Lower lobe of right lung (tissue), 2 donors: Measurements from ENCODE around the gene MEP1A. TPM values are rescaled to one million over a fixed set of nuclear protein-coding genes. Genes with fewer than 3 reads are reported as not detected.
"Not testable (repeated sequence)": the region's sequence is repeated elsewhere in the genome, so short reads cannot be mapped to it uniquely, and the experiment has no call there.

Experiments used
- ATAC-seq, 2 donors: fragments of 200-7000 bp; cut with Tn5 transposase; one replicate each; pipeline ENCODE4 v1.9.1; 2020 to 2022; ENCODE audit warnings: mild to moderate bottlenecking in 2 of 2, moderate library complexity in 2 of 2
- DNase-seq: peaks from one replicate; pipeline ENCODE4 v3.0.0-alpha.2; 2020
- H3K27ac ChIP-seq: fragments of 200-600 bp; one replicate; pipeline ENCODE4 v1.8.0; 2022
- H3K27me3 ChIP-seq: fragments of 200-600 bp; one replicate; pipeline ENCODE4 v1.8.0; 2022; ENCODE audit warnings: low read depth
- H3K36me3 ChIP-seq: fragments of 200-600 bp; one replicate; pipeline ENCODE4 v1.8.0; 2022; ENCODE audit warnings: mild to moderate bottlenecking
- H3K4me1 ChIP-seq: fragments of 200-600 bp; one replicate; pipeline ENCODE4 v1.8.0; 2022
- H3K4me3 ChIP-seq: fragments of 200-600 bp; one replicate; pipeline ENCODE4 v1.8.0; 2022; ENCODE audit warnings: mild to moderate bottlenecking
- H3K9me3 ChIP-seq: fragments of 200-600 bp; one replicate; pipeline ENCODE4 v1.8.0; 2022
- intact Hi-C: fragments of 100-400 bp; cut with DNase I; formaldehyde crosslinking; loops from one replicate; pipeline ENCODE4 v1.11.0; 2022
- long read RNA-seq: library from polyadenylated mRNA; unstranded; transcript quantifications from one replicate; pipeline ENCODE4 v2.0.0, GENCODE V29; 2021
- total RNA-seq: library from RNA; stranded (reverse); fragmentation: NEBNext Ultra II Directional; extraction: Animal tissue kit (Norgen Biotek cat#: 25700); gene quantifications from one replicate; pipeline ENCODE4 v1.2.1, GENCODE V29; 2021
- TF ChIP-seq, protein P1 (sequence below): fragments of 200-600 bp; IDR thresholded peaks from one replicate; pipeline ENCODE4 v1.8.0; 2022; ENCODE audit warnings: antibody characterized with exemption, mild to moderate bottlenecking
- donor health status: DM: no; HTN: yes; CAD: no; lungs with severe emphysema.

The MEP1A gene
- total RNA-seq = 0.41 TPM
- long read RNA-seq = 0 reads

DNA sequence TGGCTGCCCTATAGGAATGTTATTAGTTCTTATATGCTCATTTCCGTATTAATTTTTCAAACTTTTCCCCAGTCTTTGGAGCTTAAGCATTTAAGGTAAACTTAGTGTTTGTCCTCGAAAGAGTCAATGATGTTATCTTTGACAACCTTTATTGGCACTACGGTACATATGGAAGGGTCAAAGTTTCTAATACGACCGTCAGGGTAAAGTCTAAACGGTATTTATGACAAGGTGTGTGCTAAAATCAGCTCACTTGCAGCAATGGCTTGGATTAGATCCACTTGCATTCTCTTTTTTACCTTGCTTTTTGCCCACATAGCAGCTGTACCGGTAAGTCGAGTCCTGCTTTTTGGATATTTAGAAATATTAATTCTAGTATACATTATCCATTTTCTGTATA, at the start of gene MEP1A:
TSS of gene MEP1A (plus strand) at position 252 of the 400 bp plus-strand sequence. CDS start at position 262, 10 bp downstream.
- Histone ChIP-seq H3K4me3 (no peak within 1 kb of the TSS), H3K27ac (no peak within 1 kb of the TSS), H3K36me3 (no peaks in the 10 kb centered on the region), H3K9me3 (no peaks in the 10 kb centered on the region), H3K27me3 (no peaks in the 10 kb centered on the region), H3K4me1 (no peaks in the 10 kb centered on the region)
- intact Hi-C loops = no loop called here
- ATAC-seq = no peak
- DNase-seq = no peak
- TF ChIP-seq, protein P1, sequence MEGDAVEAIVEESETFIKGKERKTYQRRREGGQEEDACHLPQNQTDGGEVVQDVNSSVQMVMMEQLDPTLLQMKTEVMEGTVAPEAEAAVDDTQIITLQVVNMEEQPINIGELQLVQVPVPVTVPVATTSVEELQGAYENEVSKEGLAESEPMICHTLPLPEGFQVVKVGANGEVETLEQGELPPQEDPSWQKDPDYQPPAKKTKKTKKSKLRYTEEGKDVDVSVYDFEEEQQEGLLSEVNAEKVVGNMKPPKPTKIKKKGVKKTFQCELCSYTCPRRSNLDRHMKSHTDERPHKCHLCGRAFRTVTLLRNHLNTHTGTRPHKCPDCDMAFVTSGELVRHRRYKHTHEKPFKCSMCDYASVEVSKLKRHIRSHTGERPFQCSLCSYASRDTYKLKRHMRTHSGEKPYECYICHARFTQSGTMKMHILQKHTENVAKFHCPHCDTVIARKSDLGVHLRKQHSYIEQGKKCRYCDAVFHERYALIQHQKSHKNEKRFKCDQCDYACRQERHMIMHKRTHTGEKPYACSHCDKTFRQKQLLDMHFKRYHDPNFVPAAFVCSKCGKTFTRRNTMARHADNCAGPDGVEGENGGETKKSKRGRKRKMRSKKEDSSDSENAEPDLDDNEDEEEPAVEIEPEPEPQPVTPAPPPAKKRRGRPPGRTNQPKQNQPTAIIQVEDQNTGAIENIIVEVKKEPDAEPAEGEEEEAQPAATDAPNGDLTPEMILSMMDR = no peak

GRCh38 chr6:46743425-46744158, 49.6 kb upstream of the MEP1A start:
- TF ChIP-seq, protein P1 = no peak
- no peaks in the 10 kb centered on the region for H3K36me3 ChIP-seq
- H3K27ac ChIP-seq = no peak overlapping the region
- H3K9me3 ChIP-seq = no peaks in the 10 kb centered on the region
- H3K4me3 ChIP-seq = no peak overlapping the region
- intact Hi-C loops = no loop called here
- DNase-seq (no peak), ATAC-seq (no peak)
- H3K4me1 ChIP-seq = no peaks in the 10 kb centered on the region
- H3K27me3 ChIP-seq = no peaks in the 10 kb centered on the region

- H3K27ac ChIP-seq, DNase-seq, H3K9me3 ChIP-seq, H3K4me1 ChIP-seq, H3K4me3 ChIP-seq, ATAC-seq, intact Hi-C loops, H3K36me3 ChIP-seq, H3K27me3 ChIP-seq: not testable (repeated sequence)
These were observed 48.9 kb upstream of the MEP1A start for GRCh38 chr6:46744159-46744725.

DNA sequence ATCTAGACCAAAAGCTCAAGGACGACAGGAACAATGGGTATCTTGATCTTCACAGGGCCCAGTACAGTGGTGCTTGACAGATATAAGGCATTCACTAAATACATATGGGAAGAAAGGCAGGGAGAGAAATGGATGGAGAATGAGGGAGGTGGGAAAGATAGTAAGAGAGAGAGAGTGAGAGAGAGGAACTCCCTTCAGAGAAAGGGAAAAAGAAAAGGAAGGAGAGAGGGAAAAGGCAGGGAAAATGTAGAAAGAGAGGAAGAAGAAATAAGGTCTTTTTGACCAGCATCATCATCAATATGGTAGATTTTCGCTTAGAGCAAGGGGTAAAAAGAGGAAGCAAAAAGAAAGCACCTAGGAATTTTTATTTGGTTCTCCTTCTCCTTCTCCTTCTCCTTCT, 47.2 kb upstream of the MEP1A start:
- H3K27ac ChIP-seq = no peak overlapping the region
- no peak for DNase-seq
- TF ChIP-seq, protein P1 = no peak
- H3K27me3 ChIP-seq = no peaks in the 10 kb centered on the region
- no peaks in the 10 kb centered on the region for H3K36me3 ChIP-seq
- no peaks in the 10 kb centered on the region for H3K9me3 ChIP-seq
- no peak for ATAC-seq
- no peaks in the 10 kb centered on the region for H3K4me1 ChIP-seq
- no peak overlapping the region for H3K4me3 ChIP-seq
- intact Hi-C loops = no loop called here

DNA sequence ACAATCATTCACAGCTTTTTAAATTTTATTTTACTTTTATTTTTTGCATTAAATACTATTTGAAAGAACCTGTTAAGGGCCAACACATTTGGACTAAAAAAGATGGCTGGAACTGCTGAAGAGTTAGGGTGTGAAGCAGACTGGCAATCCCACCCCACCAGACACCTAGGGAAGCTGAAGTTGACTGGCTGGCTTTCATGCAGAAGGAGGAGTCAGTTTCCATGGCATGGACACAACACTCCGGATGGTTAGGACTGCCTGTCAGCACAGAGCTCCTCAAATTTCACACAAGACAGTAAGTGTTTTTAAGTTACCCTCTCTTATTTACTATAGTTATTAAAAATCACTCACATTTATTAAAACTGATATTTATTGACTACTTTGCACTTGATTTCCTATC, 46.5 kb upstream of the MEP1A start, which contains the start of gene ANKRD66:
TSS of gene ANKRD66 (plus strand) at position 238 of the 400 bp plus-strand sequence. CDS start 5,016 bp downstream, outside the sequence.
- TF ChIP-seq, protein P1 = no peak
- H3K36me3 ChIP-seq = no peaks in the 10 kb centered on the region
- H3K4me3 ChIP-seq = no peak within 1 kb of the TSS
- DNase-seq (no peak), ATAC-seq (no peak)
- H3K4me1 ChIP-seq = no peaks in the 10 kb centered on the region
- no peak within 1 kb of the TSS for H3K27ac ChIP-seq
- H3K27me3 ChIP-seq = no peaks in the 10 kb centered on the region
- intact Hi-C loops = no loop called here
- no peaks in the 10 kb centered on the region for H3K9me3 ChIP-seq

- Histone ChIP-seq H3K36me3 (no peaks in the 10 kb centered on the region), H3K27ac (no peak overlapping the region), H3K4me3 (no peak overlapping the region), H3K9me3 (no peaks in the 10 kb centered on the region), H3K4me1 (no peaks in the 10 kb centered on the region), H3K27me3 (no peaks in the 10 kb centered on the region)
- DNase-seq = no peak
- TF ChIP-seq, protein P1 = no peak
- ATAC-seq = no peak
- intact Hi-C loops = no loop called here
These were observed 44.2 kb upstream of the MEP1A start for GRCh38 chr6:46748940-46749503.
